LNCaP clone FGC (cell line): Measurements from ENCODE around the gene DLG5.

Source experiments
- DNase-seq: peaks from one replicate; pipeline ENCODE4 v3.0.0-alpha.2; 2011; ENCODE audit warnings: low read depth
- H3K4me3 ChIP-seq: 2 replicates; pipeline ENCODE4 v1.5.1; 2011; ENCODE audit warnings: mild to moderate bottlenecking, low read depth, low read length, control low read depth
- TF ChIP-seq, protein P1 (sequence below): IDR thresholded peaks from 2 replicates; pipeline ENCODE4 v1.5.1; 2012; ENCODE audit warnings: mild to moderate bottlenecking; ENCODE audit not compliant: control insufficient read depth, insufficient read depth; ENCODE audit errors: extremely low read depth

DLG5 gene

DNA sequence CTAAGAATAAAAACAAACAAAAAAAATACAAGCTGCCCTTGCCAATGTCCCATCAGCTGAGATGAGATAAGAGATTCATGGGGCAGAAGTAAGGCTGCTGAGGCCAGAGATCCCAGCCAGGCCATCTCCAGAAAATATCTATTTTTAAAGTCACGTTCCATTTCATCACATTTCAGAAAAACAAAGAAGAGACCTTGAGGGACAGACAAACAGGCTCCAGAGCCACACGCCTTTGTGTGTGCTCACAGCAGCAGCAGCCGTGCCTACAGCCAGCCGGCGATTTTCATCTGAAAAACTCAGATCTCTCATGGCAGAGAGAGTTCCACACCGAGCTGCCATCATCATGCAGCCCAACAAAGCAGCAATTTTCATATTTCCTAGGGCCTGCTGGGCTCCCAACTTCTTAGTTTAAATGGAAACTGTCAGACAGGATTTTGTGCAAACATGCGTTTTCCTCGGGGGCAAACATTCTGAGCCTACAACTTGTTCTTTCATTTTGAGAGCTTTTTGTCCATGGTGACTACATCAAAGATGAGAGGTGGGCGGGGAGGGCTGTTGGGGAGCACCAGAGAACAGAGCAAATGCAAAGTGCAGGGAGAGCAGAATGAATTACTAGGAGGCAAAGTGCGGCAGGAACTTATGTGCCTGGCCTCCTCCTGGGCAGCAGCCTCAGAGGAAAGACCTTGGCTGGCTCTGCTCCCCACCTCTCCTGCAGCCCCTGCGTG is 38.8 kb downstream of the DLG5 start:
- H3K4me3 ChIP-seq = peak overlapping the region; percentile 48
- DNase-seq = peak; percentile 76
- TF ChIP-seq, protein P1, sequence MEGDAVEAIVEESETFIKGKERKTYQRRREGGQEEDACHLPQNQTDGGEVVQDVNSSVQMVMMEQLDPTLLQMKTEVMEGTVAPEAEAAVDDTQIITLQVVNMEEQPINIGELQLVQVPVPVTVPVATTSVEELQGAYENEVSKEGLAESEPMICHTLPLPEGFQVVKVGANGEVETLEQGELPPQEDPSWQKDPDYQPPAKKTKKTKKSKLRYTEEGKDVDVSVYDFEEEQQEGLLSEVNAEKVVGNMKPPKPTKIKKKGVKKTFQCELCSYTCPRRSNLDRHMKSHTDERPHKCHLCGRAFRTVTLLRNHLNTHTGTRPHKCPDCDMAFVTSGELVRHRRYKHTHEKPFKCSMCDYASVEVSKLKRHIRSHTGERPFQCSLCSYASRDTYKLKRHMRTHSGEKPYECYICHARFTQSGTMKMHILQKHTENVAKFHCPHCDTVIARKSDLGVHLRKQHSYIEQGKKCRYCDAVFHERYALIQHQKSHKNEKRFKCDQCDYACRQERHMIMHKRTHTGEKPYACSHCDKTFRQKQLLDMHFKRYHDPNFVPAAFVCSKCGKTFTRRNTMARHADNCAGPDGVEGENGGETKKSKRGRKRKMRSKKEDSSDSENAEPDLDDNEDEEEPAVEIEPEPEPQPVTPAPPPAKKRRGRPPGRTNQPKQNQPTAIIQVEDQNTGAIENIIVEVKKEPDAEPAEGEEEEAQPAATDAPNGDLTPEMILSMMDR = no peak

DNA sequence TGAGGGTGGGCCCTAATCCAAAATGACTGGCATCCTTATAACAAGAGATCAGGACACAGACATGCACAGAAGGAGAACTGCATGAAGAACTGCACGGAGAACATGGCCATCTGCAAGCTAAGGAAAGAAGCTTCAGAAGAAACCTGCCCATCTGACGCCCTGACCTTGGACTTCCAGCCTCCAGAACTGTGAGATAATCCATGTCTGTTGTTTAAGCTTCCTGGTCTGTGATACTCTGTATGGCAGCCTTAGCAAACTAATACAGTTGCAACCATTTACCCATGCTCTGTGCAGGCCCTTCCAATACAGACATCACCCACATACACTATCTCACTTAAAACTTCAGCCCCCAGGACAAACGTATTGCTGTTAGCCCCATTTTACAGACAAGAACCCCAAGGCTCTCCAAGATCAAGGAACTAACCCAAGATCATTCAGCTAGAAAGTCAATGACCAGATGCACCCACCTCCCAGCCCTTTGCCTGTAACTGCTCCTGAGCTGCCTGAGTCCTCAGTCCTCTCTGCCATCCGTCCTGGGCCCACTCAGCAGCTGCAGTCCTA is 39.7 kb downstream of the DLG5 start:
- peak; percentile 47 for DNase-seq
- peak overlapping the region; percentile 24 for H3K4me3 ChIP-seq

DNA sequence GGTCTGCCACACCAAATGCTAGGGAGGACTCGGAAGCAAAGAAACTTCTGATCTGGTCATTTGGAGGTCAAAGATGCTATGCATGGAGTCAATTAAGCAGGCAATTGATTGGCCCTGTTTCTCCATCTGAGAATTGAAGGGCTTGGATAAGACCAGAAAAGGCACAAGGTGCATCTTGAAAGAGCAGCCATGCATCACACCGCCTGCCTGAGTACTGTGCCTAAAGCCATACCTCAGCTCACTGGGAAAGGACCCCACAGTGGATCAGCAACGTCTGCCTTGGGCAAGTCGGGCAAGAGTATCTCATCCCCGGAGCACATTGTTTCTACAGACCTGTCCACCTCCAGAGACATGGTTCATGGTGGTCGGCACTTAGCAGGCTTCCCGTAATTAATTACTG is 42.4 kb downstream of the DLG5 start:
- no peak overlapping the region for H3K4me3 ChIP-seq
- TF ChIP-seq, protein P1 = no peak
- DNase-seq = no peak

More for the DNA sequence above, 39.7 kb downstream of the DLG5 start:
- TF ChIP-seq, protein P1 = no peak

DNA sequence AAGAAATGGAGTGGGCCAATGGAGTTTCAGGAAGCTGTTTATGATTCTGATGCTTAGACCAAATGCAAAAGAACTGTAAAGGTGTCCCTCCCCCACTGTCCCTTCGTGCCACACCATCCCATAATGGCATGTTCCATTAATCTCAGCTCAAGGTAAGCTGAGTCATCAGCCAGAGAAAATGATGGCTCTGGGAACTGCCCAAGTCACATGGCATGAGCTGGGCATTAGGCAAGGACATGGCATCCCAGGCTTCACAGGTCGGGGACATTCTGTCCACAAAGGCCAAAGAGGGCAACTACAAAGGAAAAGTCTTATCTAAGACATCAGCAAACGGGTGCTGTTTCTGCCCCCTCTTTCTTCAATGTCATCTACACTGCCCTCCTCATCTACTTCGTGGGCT is 44.9 kb downstream of the DLG5 start:
- TF ChIP-seq, protein P1 = no peak
- DNase-seq = no peak
- H3K4me3 ChIP-seq = no peak overlapping the region

DNA sequence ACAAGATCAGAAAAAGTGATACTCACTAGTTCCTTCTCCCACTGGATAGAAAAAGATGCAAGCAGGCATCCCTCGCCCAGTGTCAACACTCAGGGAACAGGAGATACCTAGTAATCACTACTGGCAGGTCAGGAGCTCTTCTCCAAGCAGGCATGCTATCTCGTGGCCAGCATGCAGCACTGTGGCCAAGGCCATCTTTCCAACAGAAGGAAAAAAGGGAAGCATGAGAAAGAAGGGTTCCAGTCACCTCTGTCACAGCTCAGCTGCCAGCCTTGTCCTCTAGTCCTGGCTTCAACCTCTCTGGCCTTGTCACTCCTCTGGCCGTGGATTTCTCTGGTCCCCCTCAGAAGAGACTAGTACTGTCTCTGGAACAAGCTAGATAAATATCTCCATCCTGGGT is 45.3 kb downstream of the DLG5 start:
- TF ChIP-seq, protein P1 = no peak
- no peak overlapping the region for H3K4me3 ChIP-seq
- DNase-seq = no peak

DNA sequence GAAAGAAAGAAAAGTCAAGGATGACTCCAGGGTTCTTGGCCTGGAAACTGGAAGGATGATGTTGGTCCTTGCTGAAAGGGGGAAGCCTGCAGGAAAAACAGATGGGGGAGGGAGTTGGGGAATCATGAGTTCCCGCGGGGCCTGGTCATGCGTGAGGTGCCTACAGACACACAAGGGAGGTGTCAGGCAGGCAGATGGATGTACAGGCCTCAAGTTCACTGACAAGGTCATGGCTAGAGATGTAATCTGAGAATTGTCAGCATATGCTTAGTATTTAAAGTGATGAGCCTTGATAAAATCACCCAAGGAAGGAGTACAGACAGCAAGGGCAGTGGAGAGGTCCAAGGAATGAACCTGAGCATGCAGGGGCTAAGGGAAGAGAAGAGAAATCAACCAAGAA is 46.8 kb downstream of the DLG5 start:
- no peak for DNase-seq
- H3K4me3 ChIP-seq = no peak overlapping the region
- TF ChIP-seq, protein P1 = no peak

DNA sequence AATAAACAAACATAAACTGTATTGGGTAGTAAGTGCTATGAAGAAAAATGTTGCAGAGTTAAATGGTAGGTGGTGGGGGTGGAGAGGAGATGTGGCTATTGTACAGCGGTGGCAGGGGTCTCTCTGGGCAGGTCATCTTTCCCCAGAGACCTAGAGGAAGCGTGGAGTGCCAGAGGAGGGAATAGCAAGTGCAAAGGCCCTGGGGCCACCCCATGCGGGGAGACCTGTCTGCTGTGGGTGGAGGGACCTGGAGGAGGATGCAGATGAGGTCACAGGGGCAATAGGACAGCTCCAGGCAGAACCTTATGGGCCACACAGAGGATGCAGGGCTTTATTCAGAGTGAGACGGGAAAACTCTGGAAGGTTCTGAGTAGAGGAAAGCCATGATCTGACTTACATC is 47.5 kb downstream of the DLG5 start:
- H3K4me3 ChIP-seq = no peak overlapping the region
- DNase-seq = no peak
- TF ChIP-seq, protein P1 = no peak
